Tibial nerve (tissue), 4 donors: ENCODE data around the gene ATP11A. TPM values are rescaled to one million over a fixed set of nuclear protein-coding genes. Genes with fewer than 3 reads are reported as not detected.

Source experiments
- DNase-seq, 2 donors: peaks; one replicate each; pipeline ENCODE4 v3.0.0-alpha.2; 2019; ENCODE audit warnings: low spot score in 2 of 2
- H3K27ac ChIP-seq, 4 donors: fragments of 200-600 bp; sonication (generic) in 3 of 4; one replicate each; pipeline ENCODE4 v1.5.1; 2017 to 2019; ENCODE audit warnings: mild to moderate bottlenecking in 1 of 4
- H3K27me3 ChIP-seq, 2 donors: fragments of 200-600 bp; sonication (generic) in 1 of 2; one replicate each; pipeline versions ENCODE4 v1.5.1 to v1.6.0; 2017 to 2019
- H3K36me3 ChIP-seq, 3 donors: fragments of 200-600 bp; sonication (generic); one replicate each; pipeline ENCODE4 v1.5.1; 2018 to 2019
- H3K4me1 ChIP-seq, 4 donors: fragments of 200-600 bp; sonication (generic) in 3 of 4; one replicate each; pipeline ENCODE4 v1.5.1; 2017 to 2019
- H3K4me3 ChIP-seq, 4 donors: fragments of 200-600 bp; sonication (generic) in 3 of 4; one replicate each; pipeline ENCODE4 v1.5.1; 2017 to 2019; ENCODE audit warnings: mild to moderate bottlenecking in 1 of 4, moderate library complexity in 1 of 4
- H3K9me3 ChIP-seq, 4 donors: fragments of 200-600 bp; sonication (generic) in 3 of 4; one replicate each; pipeline ENCODE4 v1.5.1; 2017 to 2019
- CTCF ChIP-seq, 5 experiments: fragments of 200-600 bp in 3 of 5; fragments of 450-650 bp in 2 of 5; sonication (generic) in 3 of 5; IDR thresholded peaks; one replicate each; pipeline ENCODE4 v1.5.1; 2016 to 2019; ENCODE audit warnings: antibody characterized with exemption in 5 of 5, mild to moderate bottlenecking in 3 of 5, moderate library complexity in 2 of 5
- EP300 ChIP-seq, 2 donors: sonication (generic); formaldehyde crosslinking; IDR thresholded peaks; one replicate each; pipeline ENCODE4 v1.6.1; 2017; ENCODE audit warnings: antibody characterized with exemption in 2 of 2, mild to moderate bottlenecking in 1 of 2
- POLR2A ChIP-seq, 2 donors: fragments of 450-650 bp; IDR thresholded peaks; one replicate each; pipeline ENCODE4 v1.6.1; 2017; ENCODE audit warnings: antibody characterized with exemption in 2 of 2, mild to moderate bottlenecking in 2 of 2, moderate library complexity in 2 of 2
- WGBS, 2 donors: methylation state at CpG; one replicate each; pipeline ENCODE4 v1.1.5; 2018; 5-methylcytosine and 5-hydroxymethylcytosine counted together
- total RNA-seq, 4 donors: library from RNA; depleted of rRNA; stranded (reverse); fragments of >200 nt; gene quantifications; one replicate each; pipeline ENCODE4 v1.1.0, GENCODE V29; 2016

The ATP11A gene
- total RNA-seq, 4 donors from 2014 or later, result 24.7 to 61.5 (median 35.0) TPM

- H3K36me3 ChIP-seq, result peaks cover 0 to 77% (median 6%) of the 10 kb centered on the region in 3 donors
- H3K9me3 ChIP-seq, result no peaks in the 10 kb centered on the region
- DNase-seq, result no peak
- H3K4me3 ChIP-seq, result no peak overlapping the region
- no peaks in the 10 kb centered on the region for H3K27me3 ChIP-seq
- no peak overlapping the region for H3K27ac ChIP-seq
- no peak for TF ChIP-seq CTCF (IDR thresholded peaks at IDR 0.05)
- no peak for TF ChIP-seq EP300 (IDR thresholded peaks at IDR 0.05)
- no peak for TF ChIP-seq POLR2A (IDR thresholded peaks at IDR 0.05)
- WGBS, 2 donors, result 91 to 92% methylated on average over 28 of the region's 28 CpGs
- peaks cover 0 to 8% (median 3%) of the 10 kb centered on the region in 4 donors for H3K4me1 ChIP-seq
These were observed 188.4 kb downstream of the ATP11A start for GRCh38 chr13:112877976-112878955.

GRCh38 chr13:112879283-112879833, 189.5 kb downstream of the ATP11A start:
- TF ChIP-seq POLR2A (IDR thresholded peaks at IDR 0.05), result no peak
- no peak for TF ChIP-seq CTCF (IDR thresholded peaks at IDR 0.05)
- TF ChIP-seq EP300 (IDR thresholded peaks at IDR 0.05), result no peak
- Histone ChIP-seq H3K9me3 (no peaks in the 10 kb centered on the region), H3K27me3 (no peaks in the 10 kb centered on the region), H3K27ac (no peak overlapping the region), H3K4me1 (peaks cover 0 to 5% (median 3%) of the 10 kb centered on the region in 4 donors), H3K36me3 (peaks cover 0 to 81% (median 6%) of the 10 kb centered on the region in 3 donors), H3K4me3 (no peak overlapping the region)
- no peak for DNase-seq
- 78 to 82% methylated on average over 20 of the region's 20 CpGs for WGBS, 2 donors

GRCh38 chr13:112880221-112880641, 190.4 kb downstream of the ATP11A start:
- Histone ChIP-seq H3K4me1 (no peaks in the 10 kb centered on the region), H3K36me3 (peaks cover 0 to 81% (median 6%) of the 10 kb centered on the region in 3 donors), H3K27ac (no peak overlapping the region), H3K4me3 (no peak overlapping the region), H3K27me3 (no peaks in the 10 kb centered on the region), H3K9me3 (no peaks in the 10 kb centered on the region)
- WGBS, 2 donors, result 95 to 97% methylated on average over 14 to 20 of the region's 22 CpGs
- DNase-seq, result no peak
- TF ChIP-seq CTCF (IDR thresholded peaks at IDR 0.05) (no peak), POLR2A (IDR thresholded peaks at IDR 0.05) (no peak), EP300 (IDR thresholded peaks at IDR 0.05) (no peak)

GRCh38 chr13:112880976-112881540, 191.2 kb downstream of the ATP11A start:
- DNase-seq, result no peak
- H3K9me3 ChIP-seq, result no peaks in the 10 kb centered on the region
- peaks cover 0 to 6% (median 3%) of the 10 kb centered on the region in 4 donors for H3K4me1 ChIP-seq
- peaks cover 0 to 75% (median 6%) of the 10 kb centered on the region in 3 donors for H3K36me3 ChIP-seq
- no peak overlapping the region for H3K27ac ChIP-seq
- 89% methylated on average over 19 to 20 of the region's 21 CpGs for WGBS, 2 donors
- no peak overlapping the region for H3K4me3 ChIP-seq
- H3K27me3 ChIP-seq, result no peaks in the 10 kb centered on the region
- TF ChIP-seq POLR2A (IDR thresholded peaks at IDR 0.05), result no peak
- no peak for TF ChIP-seq CTCF (IDR thresholded peaks at IDR 0.05)
- TF ChIP-seq EP300 (IDR thresholded peaks at IDR 0.05), result no peak
